ENCODE measurements around the gene TP53INP2. TPM values are rescaled to one million over a fixed set of nuclear protein-coding genes. Genes with fewer than 3 reads are reported as not detected.

Gene TP53INP2
- polyA plus RNA-seq, 3 donors: 0.46 to 20.6 (median 0.66) TPM

DNA sequence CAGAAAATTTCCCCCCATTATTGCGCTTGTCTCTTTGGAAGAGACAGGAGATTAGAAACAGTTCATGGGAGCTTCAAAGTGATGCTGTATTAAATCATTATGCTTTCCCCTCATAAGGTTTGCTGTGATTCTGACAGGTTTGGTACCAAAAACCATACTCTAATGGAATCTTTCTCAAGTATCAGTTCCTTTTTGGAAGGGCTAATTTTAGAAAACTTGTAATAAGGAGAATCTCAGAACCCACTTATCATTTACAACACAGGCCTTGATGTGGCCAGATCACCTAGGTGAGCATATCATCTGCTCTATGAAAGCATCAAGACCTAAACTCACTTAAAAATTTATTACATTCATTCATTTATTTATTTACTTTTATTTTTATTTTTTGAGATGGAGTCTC lies 51.2 kb downstream of the TP53INP2 start:
- no peaks in the 10 kb centered on the region for H3K79me2 ChIP-seq (ENCODE audit: insufficient read depth, low read length)
- peaks cover 88 to 97% of the 10 kb centered on the region in 2 donors for H3K36me3 ChIP-seq (replicated peaks in 1 of 2; ENCODE audit: control insufficient read depth in 1 of 2, insufficient read depth in 2 of 2, low read length in 2 of 2)
- H3K27me3 Mint-ChIP-seq (ENCODE audit: low read depth in 3 of 3): no peaks in the 10 kb centered on the region
- H3K27me3 ChIP-seq (ENCODE audit: control insufficient read depth in 2 of 2, insufficient read depth in 2 of 2, low read length in 2 of 2): no peaks in the 10 kb centered on the region
- H3K27ac ChIP-seq (ENCODE audit: low read depth in 1 of 2, low read length in 2 of 2): no peak overlapping the region
- no peak overlapping the region for H3K4me3 Mint-ChIP-seq
- no peak overlapping the region for H2AFZ ChIP-seq (ENCODE audit: insufficient read depth, low read depth, low read length, poor library complexity, severe bottlenecking)
- H3K9me3 ChIP-seq (replicated peaks in 1 of 2; ENCODE audit: control insufficient read depth in 1 of 2, insufficient read depth in 1 of 2, low read length in 2 of 2): no peaks in the 10 kb centered on the region
- no peaks in the 10 kb centered on the region for H3K4me1 Mint-ChIP-seq
- H3K27ac Mint-ChIP-seq: no peak overlapping the region
- TF ChIP-seq, protein P1, sequence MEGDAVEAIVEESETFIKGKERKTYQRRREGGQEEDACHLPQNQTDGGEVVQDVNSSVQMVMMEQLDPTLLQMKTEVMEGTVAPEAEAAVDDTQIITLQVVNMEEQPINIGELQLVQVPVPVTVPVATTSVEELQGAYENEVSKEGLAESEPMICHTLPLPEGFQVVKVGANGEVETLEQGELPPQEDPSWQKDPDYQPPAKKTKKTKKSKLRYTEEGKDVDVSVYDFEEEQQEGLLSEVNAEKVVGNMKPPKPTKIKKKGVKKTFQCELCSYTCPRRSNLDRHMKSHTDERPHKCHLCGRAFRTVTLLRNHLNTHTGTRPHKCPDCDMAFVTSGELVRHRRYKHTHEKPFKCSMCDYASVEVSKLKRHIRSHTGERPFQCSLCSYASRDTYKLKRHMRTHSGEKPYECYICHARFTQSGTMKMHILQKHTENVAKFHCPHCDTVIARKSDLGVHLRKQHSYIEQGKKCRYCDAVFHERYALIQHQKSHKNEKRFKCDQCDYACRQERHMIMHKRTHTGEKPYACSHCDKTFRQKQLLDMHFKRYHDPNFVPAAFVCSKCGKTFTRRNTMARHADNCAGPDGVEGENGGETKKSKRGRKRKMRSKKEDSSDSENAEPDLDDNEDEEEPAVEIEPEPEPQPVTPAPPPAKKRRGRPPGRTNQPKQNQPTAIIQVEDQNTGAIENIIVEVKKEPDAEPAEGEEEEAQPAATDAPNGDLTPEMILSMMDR (IDR thresholded peaks at IDR 0.05): no peak
- no peaks in the 10 kb centered on the region for H3K9me3 Mint-ChIP-seq
- intact Hi-C loops (cut with micrococcal nuclease): no loop called here
- no peak for DNase-seq
- H3K4me3 ChIP-seq (replicated peaks in 1 of 3; ENCODE audit: low read depth in 2 of 3, low read length in 3 of 3): no peak overlapping the region
- no peak overlapping the region for H3K9ac ChIP-seq (ENCODE audit: insufficient read depth, low read length, poor library complexity, severe bottlenecking)
- peaks cover 3% of the 10 kb centered on the region for H4K20me1 ChIP-seq (ENCODE audit: insufficient read depth, low read length)
- H3K4me2 ChIP-seq (replicated peaks; ENCODE audit: extremely low read depth, low read length, poor library complexity, severe bottlenecking): no peak overlapping the region
- no peaks in the 10 kb centered on the region for H3K4me1 ChIP-seq (ENCODE audit: control insufficient read depth in 1 of 2, insufficient read depth in 2 of 2, low read length in 2 of 2)
- WGBS (ENCODE audit: insufficient coverage): no CpG with 5 or more reads among the region's 1 CpG
- H3K36me3 Mint-ChIP-seq: peaks cover 72 to 90% of the 10 kb centered on the region in 2 donors

- H3K27ac Mint-ChIP-seq: no peak overlapping the region
- H3K36me3 ChIP-seq (replicated peaks in 1 of 2; ENCODE audit: control insufficient read depth in 1 of 2, insufficient read depth in 2 of 2, low read length in 2 of 2): peaks cover 91 to 99% of the 10 kb centered on the region in 2 donors
- H3K9me3 Mint-ChIP-seq: no peaks in the 10 kb centered on the region
- H2AFZ ChIP-seq (ENCODE audit: insufficient read depth, low read depth, low read length, poor library complexity, severe bottlenecking): no peak overlapping the region
- H3K4me2 ChIP-seq (replicated peaks; ENCODE audit: extremely low read depth, low read length, poor library complexity, severe bottlenecking): no peak overlapping the region
- intact Hi-C loops (cut with micrococcal nuclease): loop anchor here in 1 of 2 donors (10.0 kb wide), 1 partner anchor 447 kb away; no protein-coding TSS in a partner anchor
- H3K27me3 Mint-ChIP-seq (ENCODE audit: low read depth in 3 of 3): peaks cover 0 to 2% (median 0%) of the 10 kb centered on the region in 3 donors
- H3K79me2 ChIP-seq (ENCODE audit: insufficient read depth, low read length): no peaks in the 10 kb centered on the region
- no peak overlapping the region for H3K9ac ChIP-seq (ENCODE audit: insufficient read depth, low read length, poor library complexity, severe bottlenecking)
- peaks cover 75 to 96% of the 10 kb centered on the region in 2 donors for H3K36me3 Mint-ChIP-seq
- H3K4me1 Mint-ChIP-seq: no peaks in the 10 kb centered on the region
- no peak for DNase-seq
- H3K27me3 ChIP-seq (ENCODE audit: control insufficient read depth in 2 of 2, insufficient read depth in 2 of 2, low read length in 2 of 2): no peaks in the 10 kb centered on the region
- no peak overlapping the region for H3K27ac ChIP-seq (ENCODE audit: low read depth in 1 of 2, low read length in 2 of 2)
- TF ChIP-seq, protein P1 (IDR thresholded peaks at IDR 0.05): no peak
- H4K20me1 ChIP-seq (ENCODE audit: insufficient read depth, low read length): peaks cover 3% of the 10 kb centered on the region
- WGBS (ENCODE audit: insufficient coverage): no CpG with 5 or more reads among the region's 1 CpG
- H3K4me3 Mint-ChIP-seq: no peak overlapping the region
- H3K9me3 ChIP-seq (replicated peaks in 1 of 2; ENCODE audit: control insufficient read depth in 1 of 2, insufficient read depth in 1 of 2, low read length in 2 of 2): no peaks in the 10 kb centered on the region
- no peak overlapping the region for H3K4me3 ChIP-seq (replicated peaks in 1 of 3; ENCODE audit: low read depth in 2 of 3, low read length in 3 of 3)
- H3K4me1 ChIP-seq (ENCODE audit: control insufficient read depth in 1 of 2, insufficient read depth in 2 of 2, low read length in 2 of 2): no peaks in the 10 kb centered on the region
These were observed 57.9 kb downstream of the TP53INP2 start for GRCh38 chr20:34762031-34762555.

Small RNA genes within 50 kb of the gene (small RNA-seq; reads per million reads assigned to genes)
- gene AL118520.1 (ENCODE audit: insufficient read length, low read depth): not detected

Other genes with a start within 250 kb of the TP53INP2 start
- 100 to 1,000 TPM; 139 to 166 (median 148) TPM for gene DYNLRB1, start 187.9 kb upstream of the TP53INP2 start, polyA plus RNA-seq
- 1 to 10 TPM; 2.5 to 7.7 (median 2.6) TPM for gene MAP1LC3A, start 145.6 kb upstream of the TP53INP2 start, polyA plus RNA-seq
- gene PIGU, start 27.3 kb upstream of the TP53INP2 start, polyA plus RNA-seq: 10 to 100 TPM in 2 of 3 donors, 1 to 10 TPM in 1; 5.8 to 11.3 (median 10.9) TPM
- gene NCOA6, start 121.3 kb downstream of the TP53INP2 start, polyA plus RNA-seq: 10 to 100 TPM in 1 of 3 donors, 1 to 10 TPM in 2; 2.8 to 19.0 (median 3.9) TPM
- 10 to 100 TPM in 1 of 3 donors, 1 to 10 TPM in 2; 2.1 to 10.3 (median 2.4) TPM for gene GGT7, start 168.5 kb downstream of the TP53INP2 start, polyA plus RNA-seq
- gene ACSS2, start 172.3 kb downstream of the TP53INP2 start, polyA plus RNA-seq: 10 to 100 TPM; 37.7 to 67.2 (median 48.4) TPM

Measured in CD14-positive monocyte (primary cell).